Activated CD8-positive, alpha-beta T cell treated with anti-CD3 and anti-CD28 coated beads for 36 hours (primary cell): ENCODE measurements around the gene NRBP1. TPM values are rescaled to one million over a fixed set of nuclear protein-coding genes. Genes with fewer than 3 reads are reported as not detected.

ENCODE experiments used
- ATAC-seq: fragments of 200-7000 bp; cut with Tn5 transposase; one replicate; pipeline ENCODE4 v1.10.0; 2021; ENCODE audit warnings: mild to moderate bottlenecking, moderate library complexity
- CTCF ChIA-PET: fragments of 350-600 bp; sonication (Branson Sonifier 250); formaldehyde crosslinking; loops from one replicate; lab custom pipeline; 2021; ENCODE audit warnings: antibody characterized with exemption; lab: Charles Lee
- POLR2A ChIA-PET: fragments of 350-600 bp; sonication (Branson Sonifier 250); formaldehyde crosslinking; loops from one replicate; lab custom pipeline; 2021; ENCODE audit warnings: antibody characterized with exemption; lab: Charles Lee
- DNase-seq: peaks from one replicate; pipeline ENCODE4 v3.0.0-alpha.2; 2020
- H3K27ac Mint-ChIP-seq: one replicate; pipeline ENCODE4 v1.8.0; 2021; ENCODE audit warnings: mild to moderate bottlenecking, mixed read lengths
- H3K27me3 Mint-ChIP-seq: one replicate; pipeline ENCODE4 v1.8.0; 2021; ENCODE audit warnings: mixed read lengths
- H3K36me3 Mint-ChIP-seq: one replicate; pipeline ENCODE4 v1.8.0; 2021; ENCODE audit warnings: low read depth, mixed read lengths
- H3K4me1 Mint-ChIP-seq: one replicate; pipeline ENCODE4 v1.8.0; 2021; ENCODE audit warnings: low read depth, mixed read lengths
- H3K4me3 Mint-ChIP-seq: one replicate; pipeline ENCODE4 v1.8.0; 2021; ENCODE audit warnings: mild to moderate bottlenecking, moderate library complexity, mixed read lengths
- H3K9me3 Mint-ChIP-seq: one replicate; pipeline ENCODE4 v1.8.0; 2021; ENCODE audit warnings: mixed read lengths
- CTCF ChIP-seq: fragments of 200-600 bp; IDR thresholded peaks from one replicate; pipeline ENCODE4 v1.8.0; 2022; ENCODE audit warnings: antibody characterized with exemption, mild to moderate bottlenecking
- intact Hi-C: fragments of 100-400 bp; cut with micrococcal nuclease; formaldehyde crosslinking; loops from one replicate; pipeline ENCODE4 v1.10.0; 2022
- total RNA-seq, 2 experiments: library from RNA; stranded (reverse); gene quantifications; one replicate each; pipeline ENCODE4 v1.2.3, GENCODE V29; 2021

The NRBP1 gene
- total RNA-seq, result 10 to 100 TPM; 60.5 to 62.1 TPM

GRCh38 chr2:27428213-27428977, at the start of gene NRBP1:
Gene NRBP1, plus strand, starts transcription at chr2:27428631. Its CDS starts 4,643 bp downstream, at chr2:27433274.
- Mint-ChIP-seq H3K9me3 (no peaks in the 10 kb centered on the region), H3K27ac (peak within 1 kb of the TSS; percentile 97), H3K4me1 (peaks cover 21% of the 10 kb centered on the region), H3K36me3 (peaks cover 13% of the 10 kb centered on the region), H3K4me3 (peak within 1 kb of the TSS; percentile 98), H3K27me3 (no peaks in the 10 kb centered on the region)
- ChIA-PET CTCF (interaction anchor here (0.8 to 6.1 kb wide), 7 partner anchors 15 to 254 kb away, joined by 3 to 31 read pairs (median 3); partner anchors contain the start of genes PPM1G and ZNF513), POLR2A (interaction anchor here (0.6 to 4.8 kb wide), 18 partner anchors 13 to 537 kb away, joined by 3 to 37 read pairs (median 4); partner anchors contain the start of genes GTF3C2, IFT172, PPM1G and SLC4A1AP)
- DNase-seq (peak; percentile 93), ATAC-seq (peak; percentile 87)
- TF ChIP-seq CTCF, result no peak
- intact Hi-C loops, result no loop called here

GRCh38 chr2:27378809-27379290, 49.6 kb upstream of the NRBP1 start:
- H3K4me1 Mint-ChIP-seq, result peaks cover 25% of the 10 kb centered on the region
- H3K36me3 Mint-ChIP-seq, result peaks cover 70% of the 10 kb centered on the region
- H3K27ac Mint-ChIP-seq, result peak overlapping the region; percentile 90
- no peak for DNase-seq
- ChIA-PET POLR2A (interaction anchor here (0.6 to 4.8 kb wide), 8 partner anchors 9 to 60 kb away, joined by 3 to 59 read pairs (median 12); partner anchors contain the start of genes EIF2B4, GTF3C2, NRBP1 and PPM1G), CTCF (interaction anchor here (1.0 to 1.3 kb wide), 2 partner anchors 9 to 51 kb away, joined by 4 to 5 read pairs; partner anchors contain the start of gene EIF2B4)
- no peak for ATAC-seq
- TF ChIP-seq CTCF, result no peak
- no peaks in the 10 kb centered on the region for H3K27me3 Mint-ChIP-seq
- peak overlapping the region; percentile 81 for H3K4me3 Mint-ChIP-seq
- no peaks in the 10 kb centered on the region for H3K9me3 Mint-ChIP-seq
- intact Hi-C loops, result no loop called here

GRCh38 chr2:27379383-27379835, 49.0 kb upstream of the NRBP1 start:
- DNase-seq (no peak), ATAC-seq (no peak)
- Mint-ChIP-seq H3K27me3 (no peaks in the 10 kb centered on the region), H3K36me3 (peaks cover 72% of the 10 kb centered on the region), H3K4me1 (peaks cover 24% of the 10 kb centered on the region), H3K27ac (peak overlapping the region; percentile 90), H3K4me3 (peak overlapping the region; percentile 81), H3K9me3 (no peaks in the 10 kb centered on the region)
- ChIA-PET POLR2A (interaction anchor here (1.1 to 4.8 kb wide), 12 partner anchors 9 to 67 kb away, joined by 3 to 59 read pairs (median 4); partner anchors contain the start of genes EIF2B4, GTF3C2, NRBP1 and PPM1G), CTCF (interaction anchor here (1.0 to 1.8 kb wide), 6 partner anchors 8 to 304 kb away, joined by 4 to 10 read pairs (median 5); partner anchors contain the start of genes EIF2B4, NRBP1 and SNX17)
- intact Hi-C loops, result no loop called here
- no peak for TF ChIP-seq CTCF

GRCh38 chr2:27379836-27380625, 48.4 kb upstream of the NRBP1 start:
- DNase-seq (peak; percentile 66), ATAC-seq (peak; percentile 52)
- no peaks in the 10 kb centered on the region for H3K9me3 Mint-ChIP-seq
- peaks cover 69% of the 10 kb centered on the region for H3K36me3 Mint-ChIP-seq
- H3K4me1 Mint-ChIP-seq, result peaks cover 24% of the 10 kb centered on the region
- H3K4me3 Mint-ChIP-seq, result peak overlapping the region; percentile 81
- CTCF ChIA-PET, result interaction anchor here (1.0 to 1.8 kb wide), 7 partner anchors 9 to 303 kb away, joined by 4 to 10 read pairs (median 5); partner anchors contain the start of genes EIF2B4, NRBP1 and SNX17
- H3K27me3 Mint-ChIP-seq, result no peaks in the 10 kb centered on the region
- TF ChIP-seq CTCF, result no peak
- H3K27ac Mint-ChIP-seq, result peak overlapping the region; percentile 90
- POLR2A ChIA-PET, result interaction anchor here (0.5 to 4.8 kb wide), 18 partner anchors 10 to 306 kb away, joined by 3 to 59 read pairs (median 4); partner anchors contain the start of genes EIF2B4, GTF3C2, MPV17 and NRBP1
- intact Hi-C loops, result no loop called here
